ENCODE data around the gene SRP54.

The SRP54 gene

DNA sequence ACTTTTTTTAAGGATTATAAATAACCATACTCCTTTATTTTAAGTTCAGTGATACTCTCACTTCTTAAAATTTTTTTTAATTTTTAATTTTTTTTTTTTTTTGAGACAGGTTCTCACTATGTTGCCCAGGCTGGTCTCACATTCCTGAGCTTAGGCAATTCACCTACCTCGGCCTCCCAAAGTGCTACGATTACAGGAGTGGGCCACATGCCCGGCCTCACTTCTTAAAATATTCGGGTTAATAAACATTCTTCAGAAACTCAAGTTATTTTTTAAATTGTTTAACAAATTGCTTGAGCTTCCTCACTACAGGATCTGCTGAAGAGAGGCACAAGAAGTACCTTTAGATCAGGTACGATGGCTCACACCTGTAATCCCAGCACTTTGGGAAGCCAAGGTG is 4.3 kb upstream of the SRP54 start:
- in situ Hi-C loops (cut with HindIII; ENCODE audit: low pct_ligation_motif_present, low sequenced_read_pairs): no loop called here
- Histone ChIP-seq H3K27me3 (replicated peaks) (no peaks in the 10 kb centered on the region), H3K27ac (no peak overlapping the region), H3K4me3 (ENCODE audit: low read depth, low read length) (no peak overlapping the region), H3K36me3 (replicated peaks) (no peaks in the 10 kb centered on the region)
- no peak for DNase-seq
- TF ChIP-seq CTCF (IDR thresholded peaks at IDR 0.05; ENCODE audit: low read depth, low read length, missing control alignments): no peak

GRCh38 chr14:34980337-34980900 is 2.4 kb upstream of the SRP54 start:
- in situ Hi-C loops (cut with HindIII; ENCODE audit: low pct_ligation_motif_present, low sequenced_read_pairs): no loop called here
- Histone ChIP-seq H3K36me3 (replicated peaks) (no peaks in the 10 kb centered on the region), H3K27me3 (replicated peaks) (no peaks in the 10 kb centered on the region), H3K27ac (peak overlapping the region; percentile 96), H3K4me3 (ENCODE audit: low read depth, low read length) (peak overlapping the region; percentile 90)
- no peak for DNase-seq
- TF ChIP-seq CTCF (IDR thresholded peaks at IDR 0.05; ENCODE audit: low read depth, low read length, missing control alignments): no peak

GRCh38 chr14:34981743-34982420 is 910 bp upstream of the SRP54 start:
- peak; percentile 35 for DNase-seq
- Histone ChIP-seq H3K27ac (peak overlapping the region; percentile 96), H3K27me3 (replicated peaks) (no peaks in the 10 kb centered on the region), H3K36me3 (replicated peaks) (no peaks in the 10 kb centered on the region), H3K4me3 (ENCODE audit: low read depth, low read length) (peak overlapping the region; percentile 90)
- in situ Hi-C loops (cut with HindIII; ENCODE audit: low pct_ligation_motif_present, low sequenced_read_pairs): no loop called here
- peak; percentile 72 for TF ChIP-seq CTCF (IDR thresholded peaks at IDR 0.05; ENCODE audit: low read depth, low read length, missing control alignments)

- DNase-seq: no peak
- H3K4me3 ChIP-seq (ENCODE audit: low read depth, low read length): peak overlapping the region; percentile 90
- H3K27me3 ChIP-seq (replicated peaks): no peaks in the 10 kb centered on the region
- in situ Hi-C loops (cut with HindIII; ENCODE audit: low pct_ligation_motif_present, low sequenced_read_pairs): no loop called here
- H3K36me3 ChIP-seq (replicated peaks): no peaks in the 10 kb centered on the region
- no peak for TF ChIP-seq CTCF (IDR thresholded peaks at IDR 0.05; ENCODE audit: low read depth, low read length, missing control alignments)
- peak overlapping the region; percentile 96 for H3K27ac ChIP-seq
Measured at GRCh38 chr14:34983148-34983760, 462 bp downstream of the SRP54 start.

DNA sequence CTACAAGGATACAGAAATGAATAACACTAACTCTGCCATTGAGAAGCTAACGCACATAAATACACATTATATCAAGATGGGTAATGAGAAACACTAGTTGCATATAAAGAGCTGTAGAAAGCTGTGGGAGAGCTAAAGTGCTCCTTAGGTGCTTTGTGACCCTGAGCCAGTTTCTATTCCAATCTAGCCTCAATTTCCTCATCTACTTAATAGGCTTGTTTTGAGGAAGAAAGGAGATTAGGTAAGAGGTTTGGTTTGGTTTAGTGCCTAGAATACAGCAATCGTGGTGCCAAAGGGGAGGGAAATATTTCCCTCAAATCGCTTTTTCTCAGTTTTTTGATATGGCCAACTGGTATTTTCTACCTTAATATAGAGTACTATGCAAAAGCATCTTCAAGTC is 994 bp downstream of the SRP54 start:
- DNase-seq: no peak
- in situ Hi-C loops (cut with HindIII; ENCODE audit: low pct_ligation_motif_present, low sequenced_read_pairs): no loop called here
- Histone ChIP-seq H3K27me3 (replicated peaks) (no peaks in the 10 kb centered on the region), H3K27ac (no peak overlapping the region), H3K4me3 (ENCODE audit: low read depth, low read length) (peak overlapping the region; percentile 90), H3K36me3 (replicated peaks) (no peaks in the 10 kb centered on the region)
- TF ChIP-seq CTCF (IDR thresholded peaks at IDR 0.05; ENCODE audit: low read depth, low read length, missing control alignments): no peak
